Measurements from ENCODE around the gene GALK1.
"Not testable (repeated sequence)": the region's sequence is repeated elsewhere in the genome, so short reads cannot be mapped to it uniquely, and the experiment has no call there.

Gene GALK1

DNA sequence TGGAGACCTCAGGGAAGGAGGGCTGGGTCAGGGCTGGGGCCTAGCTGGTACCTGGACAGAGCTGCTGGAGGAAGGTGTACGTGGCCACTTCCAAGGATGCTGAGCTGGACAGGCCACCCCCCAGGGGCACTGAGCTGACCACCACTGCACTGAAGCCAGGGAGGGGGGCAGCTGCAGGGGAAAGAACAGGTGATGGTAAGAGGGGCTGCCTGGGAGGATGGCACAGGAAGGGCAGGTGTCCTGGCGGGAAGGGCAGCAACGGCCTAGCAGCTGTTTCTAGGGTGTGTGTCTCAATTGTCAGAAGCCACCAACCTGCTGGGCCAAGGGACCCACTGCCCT, 1.8 kb downstream of the GALK1 start:
- H3K27me3 ChIP-seq (ENCODE audit: control insufficient read depth, low read length), result peaks cover 3% of the 10 kb centered on the region; the same call in 1 of the 2 replicates
- H3K4me3 ChIP-seq (ENCODE audit: low read length), result no peak overlapping the region
- H3K9me3 ChIP-seq (ENCODE audit: control insufficient read depth, insufficient read depth, low read length), result no peaks in the 10 kb centered on the region
- no peaks in the 10 kb centered on the region for H4K20me1 ChIP-seq (ENCODE audit: control insufficient read depth, insufficient read depth, low read depth, low read length)
- peaks cover 10% of the 10 kb centered on the region for H3K79me2 ChIP-seq (ENCODE audit: control insufficient read depth, low read length)
- TF ChIP-seq EZH2phosphoT487 (IDR thresholded peaks at IDR 0.05; ENCODE audit: borderline replicate concordance, low read length) (no peak), CTCF (IDR thresholded peaks at IDR 0.05; ENCODE audit: low read depth, low read length, poor library complexity, severe bottlenecking) (no peak)
- H3K36me3 ChIP-seq (ENCODE audit: control insufficient read depth, low read length), result peaks cover 6% of the 10 kb centered on the region; the same call in 1 of the 2 replicates
- H3K9me2 ChIP-seq (replicated peaks; ENCODE audit: control insufficient read depth, low read length), result no peaks in the 10 kb centered on the region
- no peaks in the 10 kb centered on the region for H3F3A ChIP-seq (ENCODE audit: control insufficient read depth, insufficient read depth)
- H3K27ac ChIP-seq (ENCODE audit: low read depth, low read length), result no peak overlapping the region
- H3K4me2 ChIP-seq (ENCODE audit: low read length), result no peak overlapping the region; the same call in 1 of the 2 replicates
- peaks cover 22% of the 10 kb centered on the region for H3K4me1 ChIP-seq (ENCODE audit: control insufficient read depth, low read length)

- H3K9me3 ChIP-seq (ENCODE audit: control insufficient read depth, insufficient read depth, low read length), result no peaks in the 10 kb centered on the region
- H3K4me3 ChIP-seq (ENCODE audit: low read length), result no peak overlapping the region
- peaks cover 6% of the 10 kb centered on the region; the same call in 1 of the 2 replicates for H3K36me3 ChIP-seq (ENCODE audit: control insufficient read depth, low read length)
- peaks cover 10% of the 10 kb centered on the region for H3K79me2 ChIP-seq (ENCODE audit: control insufficient read depth, low read length)
- no peaks in the 10 kb centered on the region for H3F3A ChIP-seq (ENCODE audit: control insufficient read depth, insufficient read depth)
- H3K4me1 ChIP-seq (ENCODE audit: control insufficient read depth, low read length), result peaks cover 22% of the 10 kb centered on the region
- no peak for TF ChIP-seq EZH2phosphoT487 (IDR thresholded peaks at IDR 0.05; ENCODE audit: borderline replicate concordance, low read length)
- TF ChIP-seq CTCF (IDR thresholded peaks at IDR 0.05; ENCODE audit: low read depth, low read length, poor library complexity, severe bottlenecking), result no peak
- H4K20me1 ChIP-seq (ENCODE audit: control insufficient read depth, insufficient read depth, low read depth, low read length), result no peaks in the 10 kb centered on the region
- H3K27me3 ChIP-seq (ENCODE audit: control insufficient read depth, low read length), result peaks cover 3% of the 10 kb centered on the region; the same call in 1 of the 2 replicates
- no peak overlapping the region for H3K4me2 ChIP-seq (ENCODE audit: low read length)
- H3K27ac ChIP-seq (ENCODE audit: low read depth, low read length), result no peak overlapping the region
- H3K9me2 ChIP-seq (replicated peaks; ENCODE audit: control insufficient read depth, low read length), result no peaks in the 10 kb centered on the region
Observed at GRCh38 chr17:75762513-75763268, 2.3 kb downstream of the GALK1 start.

GRCh38 chr17:75759978-75760640, 4.9 kb downstream of the GALK1 start:
- not testable (repeated sequence) for H3K27ac ChIP-seq (ENCODE audit: low read depth, low read length); H3K36me3 ChIP-seq (ENCODE audit: control insufficient read depth, low read length); H3F3A ChIP-seq (ENCODE audit: control insufficient read depth, insufficient read depth); H4K20me1 ChIP-seq (ENCODE audit: control insufficient read depth, insufficient read depth, low read depth, low read length); H3K9me2 ChIP-seq (replicated peaks; ENCODE audit: control insufficient read depth, low read length); H3K4me3 ChIP-seq (ENCODE audit: low read length); H3K27me3 ChIP-seq (ENCODE audit: control insufficient read depth, low read length); H3K79me2 ChIP-seq (ENCODE audit: control insufficient read depth, low read length); H3K9me3 ChIP-seq (ENCODE audit: control insufficient read depth, insufficient read depth, low read length); H3K4me2 ChIP-seq (ENCODE audit: low read length)
- peaks cover 19% of the 10 kb centered on the region for H3K4me1 ChIP-seq (ENCODE audit: control insufficient read depth, low read length)

GRCh38 chr17:75759457-75759856, 5.5 kb downstream of the GALK1 start:
- Histone ChIP-seq H3K36me3 (ENCODE audit: control insufficient read depth, low read length) (peaks cover 6% of the 10 kb centered on the region; the same call in 1 of the 2 replicates), H3K79me2 (ENCODE audit: control insufficient read depth, low read length) (peaks cover 10% of the 10 kb centered on the region), H3K27ac (ENCODE audit: low read depth, low read length) (no peak overlapping the region), H3K4me1 (ENCODE audit: control insufficient read depth, low read length) (peaks cover 20% of the 10 kb centered on the region), H3K9me2 (replicated peaks; ENCODE audit: control insufficient read depth, low read length) (no peaks in the 10 kb centered on the region), H3K4me3 (ENCODE audit: low read length) (no peak overlapping the region), H4K20me1 (ENCODE audit: control insufficient read depth, insufficient read depth, low read depth, low read length) (no peaks in the 10 kb centered on the region), H3K4me2 (ENCODE audit: low read length) (no peak overlapping the region), H3K27me3 (ENCODE audit: control insufficient read depth, low read length) (no peaks in the 10 kb centered on the region), H3K9me3 (ENCODE audit: control insufficient read depth, insufficient read depth, low read length) (no peaks in the 10 kb centered on the region), H3F3A (ENCODE audit: control insufficient read depth, insufficient read depth) (no peaks in the 10 kb centered on the region)
- TF ChIP-seq CTCF (IDR thresholded peaks at IDR 0.05; ENCODE audit: low read depth, low read length, poor library complexity, severe bottlenecking), result no peak
- TF ChIP-seq EZH2phosphoT487 (IDR thresholded peaks at IDR 0.05; ENCODE audit: borderline replicate concordance, low read length), result no peak

All from DOHH2 (cell line).